Measurements from ENCODE around the gene MLLT1.
"Not testable (repeated sequence)": the region's sequence is repeated elsewhere in the genome, so short reads cannot be mapped to it uniquely, and the experiment has no call there.

MLLT1 gene

GRCh38 chr19:6287269-6287885 lies 7.6 kb upstream of the MLLT1 start:
- Histone ChIP-seq H3K4me1 (no peaks in the 10 kb centered on the region), H3K27me3 (ENCODE audit: low read depth) (no peaks in the 10 kb centered on the region), H3K9me3 (peaks cover 21% of the 10 kb centered on the region), H3K4me3 (no peak overlapping the region), H3K36me3 (replicated peaks) (no peaks in the 10 kb centered on the region)
- DNase-seq (ENCODE audit: low spot score in 2 of 2) = no peak
- in situ Hi-C loops (cut with MboI; ENCODE audit: low sequenced_read_pairs) = no loop called here

GRCh38 chr19:6286676-6287075 lies 6.9 kb upstream of the MLLT1 start:
- in situ Hi-C loops (cut with MboI; ENCODE audit: low sequenced_read_pairs) = no loop called here
- H3K4me1 ChIP-seq = no peaks in the 10 kb centered on the region
- no peaks in the 10 kb centered on the region for H3K27me3 ChIP-seq (ENCODE audit: low read depth)
- peaks cover 17% of the 10 kb centered on the region for H3K9me3 ChIP-seq
- no peak for DNase-seq (ENCODE audit: low spot score in 2 of 2)
- no peaks in the 10 kb centered on the region for H3K36me3 ChIP-seq (replicated peaks)
- H3K4me3 ChIP-seq = no peak overlapping the region

GRCh38 chr19:6282393-6282792 lies 2.6 kb upstream of the MLLT1 start:
- H3K4me3 ChIP-seq; H3K27me3 ChIP-seq (ENCODE audit: low read depth); H3K4me1 ChIP-seq; H3K36me3 ChIP-seq (replicated peaks); in situ Hi-C loops (cut with MboI; ENCODE audit: low sequenced_read_pairs); DNase-seq (ENCODE audit: low spot score in 2 of 2); H3K9me3 ChIP-seq: not testable (repeated sequence)

- H3K36me3 ChIP-seq (replicated peaks) = peaks cover 9% of the 10 kb centered on the region; the same call in 1 of the 2 replicates
- H3K9me3 ChIP-seq = peaks cover 2% of the 10 kb centered on the region; the same call in 1 of the 2 replicates
- H3K27me3 ChIP-seq (ENCODE audit: low read depth) = no peaks in the 10 kb centered on the region
- H3K4me1 ChIP-seq = peaks cover 8% of the 10 kb centered on the region
- in situ Hi-C loops (cut with MboI; ENCODE audit: low sequenced_read_pairs) = no loop called here
- H3K4me3 ChIP-seq = peak overlapping the region; percentile 79
- DNase-seq (ENCODE audit: low spot score in 2 of 2) = no peak
These were observed 200 bp downstream of the MLLT1 start for GRCh38 chr19:6279620-6279930.

- DNase-seq (ENCODE audit: low spot score in 2 of 2) = peak in 1 of 2 experiments; percentile 21
- in situ Hi-C loops (cut with MboI; ENCODE audit: low sequenced_read_pairs) = no loop called here
- H3K9me3 ChIP-seq = peaks cover 2% of the 10 kb centered on the region; the same call in 1 of the 2 replicates
- peak overlapping the region; percentile 79 for H3K4me3 ChIP-seq
- H3K36me3 ChIP-seq (replicated peaks) = peaks cover 9% of the 10 kb centered on the region; the same call in 1 of the 2 replicates
- H3K4me1 ChIP-seq = peaks cover 14% of the 10 kb centered on the region
- no peaks in the 10 kb centered on the region for H3K27me3 ChIP-seq (ENCODE audit: low read depth)
These were observed 795 bp downstream of the MLLT1 start for GRCh38 chr19:6278740-6279619.

GRCh38 chr19:6278051-6278450 lies 1.7 kb downstream of the MLLT1 start:
- H3K4me3 ChIP-seq = peak overlapping the region; percentile 79
- DNase-seq (ENCODE audit: low spot score in 2 of 2) = no peak
- in situ Hi-C loops (cut with MboI; ENCODE audit: low sequenced_read_pairs) = no loop called here
- H3K9me3 ChIP-seq = peaks cover 2% of the 10 kb centered on the region; the same call in 1 of the 2 replicates
- H3K4me1 ChIP-seq = peaks cover 24% of the 10 kb centered on the region
- no peaks in the 10 kb centered on the region for H3K27me3 ChIP-seq (ENCODE audit: low read depth)
- peaks cover 9% of the 10 kb centered on the region; the same call in 1 of the 2 replicates for H3K36me3 ChIP-seq (replicated peaks)

GRCh38 chr19:6276447-6276846 lies 3.3 kb downstream of the MLLT1 start:
- H3K4me3 ChIP-seq = no peak overlapping the region
- H3K27me3 ChIP-seq (ENCODE audit: low read depth) = no peaks in the 10 kb centered on the region
- H3K36me3 ChIP-seq (replicated peaks) = peaks cover 9% of the 10 kb centered on the region; the same call in 1 of the 2 replicates
- DNase-seq (ENCODE audit: low spot score in 2 of 2) = no peak
- in situ Hi-C loops (cut with MboI; ENCODE audit: low sequenced_read_pairs) = no loop called here
- peaks cover 26% of the 10 kb centered on the region for H3K4me1 ChIP-seq
- peaks cover 2% of the 10 kb centered on the region; the same call in 1 of the 2 replicates for H3K9me3 ChIP-seq

- H3K27me3 ChIP-seq (ENCODE audit: low read depth) = no peaks in the 10 kb centered on the region
- DNase-seq (ENCODE audit: low spot score in 2 of 2) = no peak
- in situ Hi-C loops (cut with MboI; ENCODE audit: low sequenced_read_pairs) = no loop called here
- H3K36me3 ChIP-seq (replicated peaks) = peaks cover 10% of the 10 kb centered on the region
- no peak overlapping the region for H3K4me3 ChIP-seq
- H3K4me1 ChIP-seq = peaks cover 26% of the 10 kb centered on the region
- H3K9me3 ChIP-seq = no peaks in the 10 kb centered on the region
These were observed 4.5 kb downstream of the MLLT1 start for GRCh38 chr19:6275170-6275744.

GRCh38 chr19:6274756-6275155 lies 5.0 kb downstream of the MLLT1 start:
- Histone ChIP-seq H3K9me3 (no peaks in the 10 kb centered on the region), H3K4me3 (no peak overlapping the region), H3K4me1 (peaks cover 26% of the 10 kb centered on the region), H3K27me3 (ENCODE audit: low read depth) (no peaks in the 10 kb centered on the region), H3K36me3 (replicated peaks) (peaks cover 15% of the 10 kb centered on the region)
- no peak for DNase-seq (ENCODE audit: low spot score in 2 of 2)
- in situ Hi-C loops (cut with MboI; ENCODE audit: low sequenced_read_pairs) = no loop called here

GRCh38 chr19:6273701-6274601 lies 5.8 kb downstream of the MLLT1 start:
- H3K9me3 ChIP-seq = no peaks in the 10 kb centered on the region
- H3K27me3 ChIP-seq (ENCODE audit: low read depth) = no peaks in the 10 kb centered on the region
- peaks cover 26% of the 10 kb centered on the region for H3K4me1 ChIP-seq
- H3K4me3 ChIP-seq = peak overlapping the region; percentile 9
- in situ Hi-C loops (cut with MboI; ENCODE audit: low sequenced_read_pairs) = no loop called here
- H3K36me3 ChIP-seq (replicated peaks) = peaks cover 22% of the 10 kb centered on the region
- peak; percentile 36 to 62 for DNase-seq (ENCODE audit: low spot score in 2 of 2)

- peaks cover 23% of the 10 kb centered on the region for H3K4me1 ChIP-seq
These were observed 6.7 kb downstream of the MLLT1 start for GRCh38 chr19:6272913-6273600.

GRCh38 chr19:6272411-6272791 lies 7.4 kb downstream of the MLLT1 start:
- H3K4me3 ChIP-seq = no peak overlapping the region
- H3K27me3 ChIP-seq (ENCODE audit: low read depth) = no peaks in the 10 kb centered on the region
- in situ Hi-C loops (cut with MboI; ENCODE audit: low sequenced_read_pairs) = no loop called here
- H3K36me3 ChIP-seq (replicated peaks) = peaks cover 21% of the 10 kb centered on the region
- no peaks in the 10 kb centered on the region for H3K9me3 ChIP-seq
- H3K4me1 ChIP-seq = peaks cover 21% of the 10 kb centered on the region
- no peak for DNase-seq (ENCODE audit: low spot score in 2 of 2)

More at GRCh38 chr19:6272913-6273600, 6.7 kb downstream of the MLLT1 start:
- in situ Hi-C loops (cut with MboI; ENCODE audit: low sequenced_read_pairs) = no loop called here
- DNase-seq (ENCODE audit: low spot score in 2 of 2) = peak in 1 of 2 experiments; percentile 44
- H3K9me3 ChIP-seq = no peaks in the 10 kb centered on the region
- no peak overlapping the region for H3K4me3 ChIP-seq
- H3K27me3 ChIP-seq (ENCODE audit: low read depth) = no peaks in the 10 kb centered on the region
- H3K36me3 ChIP-seq (replicated peaks) = peaks cover 22% of the 10 kb centered on the region

Measured in HAP-1 (cell line).